ENCODE results near the gene SLC1A7. TPM values are rescaled to one million over a fixed set of nuclear protein-coding genes. Genes with fewer than 3 reads are reported as not detected.

SLC1A7 gene
- total and polyA plus RNA-seq, 2 of the 13 experiments (the other 11 are each of a cell fraction or from before 2014, with no cell fraction given): 0.04 to 2.0 TPM

DNA sequence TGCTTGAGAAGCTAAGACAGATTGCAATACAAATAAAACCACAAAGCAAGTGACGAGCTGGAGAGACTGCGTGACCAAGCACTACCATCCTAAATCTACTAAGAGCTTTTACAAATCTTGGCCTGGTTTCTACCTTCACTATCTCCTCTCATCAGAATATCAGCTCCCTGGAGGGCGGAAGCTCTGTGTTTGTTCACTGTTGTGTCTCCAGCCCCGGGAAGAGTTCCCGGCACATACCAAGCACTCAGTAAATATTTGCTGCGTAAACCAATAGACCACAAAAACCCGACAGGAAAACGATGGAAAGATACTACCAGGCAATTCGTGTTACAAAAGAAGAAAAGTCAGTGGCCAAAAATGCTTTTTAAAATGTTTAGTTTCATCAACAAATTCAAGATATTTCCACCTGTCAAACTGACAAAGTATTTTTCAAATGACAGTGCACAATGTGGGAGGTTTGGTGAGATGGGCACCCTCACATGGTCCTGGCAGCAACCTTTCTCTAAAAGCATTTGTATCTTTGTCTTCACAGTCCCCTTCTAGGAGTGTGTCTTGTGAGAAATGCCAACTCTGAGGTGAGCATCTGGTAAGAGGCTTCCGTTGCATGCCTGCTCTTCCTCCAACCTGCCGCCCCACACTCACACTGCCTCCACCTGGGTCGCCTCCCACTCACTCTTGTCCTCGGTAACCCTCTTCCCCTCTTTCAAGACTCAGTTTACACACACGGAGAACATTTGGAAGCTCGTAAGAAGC is 34.7 kb downstream of the SLC1A7 start (continued):
- TF ChIP-seq, protein P1, sequence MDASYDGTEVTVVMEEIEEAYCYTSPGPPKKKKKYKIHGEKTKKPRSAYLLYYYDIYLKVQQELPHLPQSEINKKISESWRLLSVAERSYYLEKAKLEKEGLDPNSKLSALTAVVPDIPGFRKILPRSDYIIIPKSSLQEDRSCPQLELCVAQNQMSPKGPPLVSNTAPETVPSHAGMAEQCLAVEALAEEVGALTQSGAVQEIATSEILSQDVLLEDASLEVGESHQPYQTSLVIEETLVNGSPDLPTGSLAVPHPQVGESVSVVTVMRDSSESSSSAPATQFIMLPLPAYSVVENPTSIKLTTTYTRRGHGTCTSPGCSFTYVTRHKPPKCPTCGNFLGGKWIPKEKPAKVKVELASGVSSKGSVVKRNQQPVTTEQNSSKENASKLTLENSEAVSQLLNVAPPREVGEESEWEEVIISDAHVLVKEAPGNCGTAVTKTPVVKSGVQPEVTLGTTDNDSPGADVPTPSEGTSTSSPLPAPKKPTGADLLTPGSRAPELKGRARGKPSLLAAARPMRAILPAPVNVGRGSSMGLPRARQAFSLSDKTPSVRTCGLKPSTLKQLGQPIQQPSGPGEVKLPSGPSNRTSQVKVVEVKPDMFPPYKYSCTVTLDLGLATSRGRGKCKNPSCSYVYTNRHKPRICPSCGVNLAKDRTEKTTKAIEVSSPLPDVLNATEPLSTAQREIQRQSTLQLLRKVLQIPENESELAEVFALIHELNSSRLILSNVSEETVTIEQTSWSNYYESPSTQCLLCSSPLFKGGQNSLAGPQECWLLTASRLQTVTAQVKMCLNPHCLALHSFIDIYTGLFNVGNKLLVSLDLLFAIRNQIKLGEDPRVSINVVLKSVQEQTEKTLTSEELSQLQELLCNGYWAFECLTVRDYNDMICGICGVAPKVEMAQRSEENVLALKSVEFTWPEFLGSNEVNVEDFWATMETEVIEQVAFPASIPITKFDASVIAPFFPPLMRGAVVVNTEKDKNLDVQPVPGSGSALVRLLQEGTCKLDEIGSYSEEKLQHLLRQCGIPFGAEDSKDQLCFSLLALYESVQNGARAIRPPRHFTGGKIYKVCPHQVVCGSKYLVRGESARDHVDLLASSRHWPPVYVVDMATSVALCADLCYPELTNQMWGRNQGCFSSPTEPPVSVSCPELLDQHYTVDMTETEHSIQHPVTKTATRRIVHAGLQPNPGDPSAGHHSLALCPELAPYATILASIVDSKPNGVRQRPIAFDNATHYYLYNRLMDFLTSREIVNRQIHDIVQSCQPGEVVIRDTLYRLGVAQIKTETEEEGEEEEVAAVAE (CRISPR knock-in tag; IDR thresholded peaks at IDR 0.05; ENCODE audit: borderline replicate concordance): peak; percentile 77; the same call in 1 of the 2 replicates
- no peak for TF ChIP-seq SRSF4 (IDR thresholded peaks at IDR 0.05; ENCODE audit: low read depth, low read length, poor library complexity, severe bottlenecking)
- no peak for TF ChIP-seq SRSF9 (IDR thresholded peaks at IDR 0.05; ENCODE audit: borderline replicate concordance, insufficient read depth, low read depth, low read length, poor library complexity, severe bottlenecking)
- peak; percentile 81; the same call in 1 of the 2 replicates for TF ChIP-seq NR2F2 (IDR thresholded peaks at IDR 0.05; ENCODE audit: borderline replicate concordance, low read depth)
- TF ChIP-seq SKI (IDR thresholded peaks at IDR 0.05; ENCODE audit: partially characterized antibody): peak; percentile 92
- TF ChIP-seq FOSL2 (CRISPR knock-in tag; IDR thresholded peaks at IDR 0.05): peak; percentile 87
- TF ChIP-seq MED13 (CRISPR knock-in tag; IDR thresholded peaks at IDR 0.05): no peak
- TF ChIP-seq GZF1 (CRISPR knock-in tag; IDR thresholded peaks at IDR 0.05): no peak
- TF ChIP-seq IRX3 (CRISPR knock-in tag; IDR thresholded peaks at IDR 0.05; ENCODE audit: borderline replicate concordance, low read depth): 0 out of 2 replicates have a peak, but pooled peaks have one; percentile 61
- TF ChIP-seq CENPX (CRISPR knock-in tag; IDR thresholded peaks at IDR 0.05): no peak
- TF ChIP-seq, protein P2, sequence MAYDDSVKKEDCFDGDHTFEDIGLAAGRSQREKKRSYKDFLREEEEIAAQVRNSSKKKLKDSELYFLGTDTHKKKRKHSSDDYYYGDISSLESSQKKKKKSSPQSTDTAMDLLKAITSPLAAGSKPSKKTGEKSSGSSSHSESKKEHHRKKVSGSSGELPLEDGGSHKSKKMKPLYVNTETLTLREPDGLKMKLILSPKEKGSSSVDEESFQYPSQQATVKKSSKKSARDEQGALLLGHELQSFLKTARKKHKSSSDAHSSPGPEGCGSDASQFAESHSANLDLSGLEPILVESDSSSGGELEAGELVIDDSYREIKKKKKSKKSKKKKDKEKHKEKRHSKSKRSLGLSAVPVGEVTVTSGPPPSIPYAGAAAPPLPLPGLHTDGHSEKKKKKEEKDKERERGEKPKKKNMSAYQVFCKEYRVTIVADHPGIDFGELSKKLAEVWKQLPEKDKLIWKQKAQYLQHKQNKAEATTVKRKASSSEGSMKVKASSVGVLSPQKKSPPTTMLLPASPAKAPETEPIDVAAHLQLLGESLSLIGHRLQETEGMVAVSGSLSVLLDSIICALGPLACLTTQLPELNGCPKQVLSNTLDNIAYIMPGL (CRISPR knock-in tag; IDR thresholded peaks at IDR 0.05; ENCODE audit: borderline replicate concordance in 1 of 2, low read depth in 1 of 2): peak in 1 of 2 experiments; percentile 39; a peak in 1 of 4 replicates
- TF ChIP-seq ZNF124 (CRISPR knock-in tag; IDR thresholded peaks at IDR 0.05): peak; percentile 54; the same call in 1 of the 2 replicates
- TF ChIP-seq, protein P3, sequence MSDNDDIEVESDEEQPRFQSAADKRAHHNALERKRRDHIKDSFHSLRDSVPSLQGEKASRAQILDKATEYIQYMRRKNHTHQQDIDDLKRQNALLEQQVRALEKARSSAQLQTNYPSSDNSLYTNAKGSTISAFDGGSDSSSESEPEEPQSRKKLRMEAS (IDR thresholded peaks at IDR 0.05): peak; percentile 51; the same call in 1 of the 2 replicates
- peak; percentile 35; the same call in 1 of the 2 replicates for TF ChIP-seq YEATS2 (CRISPR knock-in tag; IDR thresholded peaks at IDR 0.05; ENCODE audit: borderline replicate concordance)
- TF ChIP-seq, protein P4, sequence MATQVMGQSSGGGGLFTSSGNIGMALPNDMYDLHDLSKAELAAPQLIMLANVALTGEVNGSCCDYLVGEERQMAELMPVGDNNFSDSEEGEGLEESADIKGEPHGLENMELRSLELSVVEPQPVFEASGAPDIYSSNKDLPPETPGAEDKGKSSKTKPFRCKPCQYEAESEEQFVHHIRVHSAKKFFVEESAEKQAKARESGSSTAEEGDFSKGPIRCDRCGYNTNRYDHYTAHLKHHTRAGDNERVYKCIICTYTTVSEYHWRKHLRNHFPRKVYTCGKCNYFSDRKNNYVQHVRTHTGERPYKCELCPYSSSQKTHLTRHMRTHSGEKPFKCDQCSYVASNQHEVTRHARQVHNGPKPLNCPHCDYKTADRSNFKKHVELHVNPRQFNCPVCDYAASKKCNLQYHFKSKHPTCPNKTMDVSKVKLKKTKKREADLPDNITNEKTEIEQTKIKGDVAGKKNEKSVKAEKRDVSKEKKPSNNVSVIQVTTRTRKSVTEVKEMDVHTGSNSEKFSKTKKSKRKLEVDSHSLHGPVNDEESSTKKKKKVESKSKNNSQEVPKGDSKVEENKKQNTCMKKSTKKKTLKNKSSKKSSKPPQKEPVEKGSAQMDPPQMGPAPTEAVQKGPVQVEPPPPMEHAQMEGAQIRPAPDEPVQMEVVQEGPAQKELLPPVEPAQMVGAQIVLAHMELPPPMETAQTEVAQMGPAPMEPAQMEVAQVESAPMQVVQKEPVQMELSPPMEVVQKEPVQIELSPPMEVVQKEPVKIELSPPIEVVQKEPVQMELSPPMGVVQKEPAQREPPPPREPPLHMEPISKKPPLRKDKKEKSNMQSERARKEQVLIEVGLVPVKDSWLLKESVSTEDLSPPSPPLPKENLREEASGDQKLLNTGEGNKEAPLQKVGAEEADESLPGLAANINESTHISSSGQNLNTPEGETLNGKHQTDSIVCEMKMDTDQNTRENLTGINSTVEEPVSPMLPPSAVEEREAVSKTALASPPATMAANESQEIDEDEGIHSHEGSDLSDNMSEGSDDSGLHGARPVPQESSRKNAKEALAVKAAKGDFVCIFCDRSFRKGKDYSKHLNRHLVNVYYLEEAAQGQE (IDR thresholded peaks at IDR 0.05; ENCODE audit: borderline replicate concordance in 1 of 2, low read depth in 1 of 2, low read length in 2 of 2): peak in 1 of 2 experiments; percentile 78; a peak in 2 of 4 replicates
- TF ChIP-seq, protein P5, sequence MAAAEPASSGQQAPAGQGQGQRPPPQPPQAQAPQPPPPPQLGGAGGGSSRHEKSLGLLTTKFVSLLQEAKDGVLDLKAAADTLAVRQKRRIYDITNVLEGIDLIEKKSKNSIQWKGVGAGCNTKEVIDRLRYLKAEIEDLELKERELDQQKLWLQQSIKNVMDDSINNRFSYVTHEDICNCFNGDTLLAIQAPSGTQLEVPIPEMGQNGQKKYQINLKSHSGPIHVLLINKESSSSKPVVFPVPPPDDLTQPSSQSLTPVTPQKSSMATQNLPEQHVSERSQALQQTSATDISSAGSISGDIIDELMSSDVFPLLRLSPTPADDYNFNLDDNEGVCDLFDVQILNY (CRISPR knock-in tag; conservative IDR thresholded peaks at IDR 0.05): no peak

Measured in HepG2 (cell line).